CD4-positive, alpha-beta T cell treated with Interleukin-10 for 1 hour (primary cell): Measurements from ENCODE around the gene WBP11.

ENCODE experiments used
- DNase-seq: peaks from one replicate; pipeline ENCODE4 v3.0.0-alpha.2; 2020

The WBP11 gene

DNA sequence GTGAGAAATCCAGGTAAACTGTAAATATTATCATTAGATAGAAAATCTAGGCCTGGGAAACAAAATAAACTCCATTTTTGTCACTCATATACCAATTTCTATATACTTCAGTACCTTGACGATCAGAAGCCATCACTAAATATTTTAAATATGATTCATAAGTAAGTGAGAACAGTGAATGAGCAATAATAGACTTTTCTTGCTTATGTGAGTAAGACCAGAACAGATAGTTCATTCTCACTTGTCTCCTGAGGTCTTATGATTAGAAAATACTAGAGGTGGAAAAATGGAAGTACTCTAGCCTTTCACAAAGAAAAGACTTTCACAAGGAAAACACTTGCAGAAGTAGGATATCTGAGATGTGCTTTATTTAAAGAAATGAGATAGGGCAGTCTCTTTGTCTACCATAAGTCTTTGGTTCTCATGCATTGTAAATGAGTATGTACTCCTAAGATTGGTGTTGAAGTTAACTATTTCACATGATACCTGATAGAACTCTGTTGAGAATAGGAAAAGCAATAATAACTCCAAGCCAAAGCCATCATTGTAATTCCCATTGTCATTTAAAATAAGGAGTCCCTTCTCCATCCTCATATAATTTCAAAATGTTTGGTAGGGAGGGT is 20.8 kb upstream of the WBP11 start:
- DNase-seq, result no peak

DNA sequence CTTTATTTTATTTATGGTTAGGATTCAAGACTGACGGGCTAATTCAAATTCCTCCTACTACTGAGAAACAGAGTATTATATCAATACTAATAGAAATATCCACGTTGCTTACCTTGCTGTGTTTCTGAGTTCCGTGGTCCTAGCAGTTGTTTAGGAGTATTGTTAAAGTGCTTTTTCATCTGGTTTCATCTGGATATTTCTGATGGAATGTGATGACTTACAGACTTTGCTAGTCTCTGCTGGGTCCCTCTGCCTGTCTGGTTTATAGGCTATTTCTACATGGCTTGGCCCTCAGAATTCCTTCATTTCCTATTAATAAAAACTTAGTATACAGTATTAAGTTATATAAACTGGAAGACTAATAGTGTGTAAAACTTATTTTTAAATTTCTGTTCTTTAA is 10.7 kb upstream of the WBP11 start, which contains the start of gene SMCO3:
TSS of gene SMCO3 (minus strand) at position 169 of the 400 bp plus-strand sequence. CDS start 7,502 bp downstream, outside the sequence.
- DNase-seq, result no peak

DNA sequence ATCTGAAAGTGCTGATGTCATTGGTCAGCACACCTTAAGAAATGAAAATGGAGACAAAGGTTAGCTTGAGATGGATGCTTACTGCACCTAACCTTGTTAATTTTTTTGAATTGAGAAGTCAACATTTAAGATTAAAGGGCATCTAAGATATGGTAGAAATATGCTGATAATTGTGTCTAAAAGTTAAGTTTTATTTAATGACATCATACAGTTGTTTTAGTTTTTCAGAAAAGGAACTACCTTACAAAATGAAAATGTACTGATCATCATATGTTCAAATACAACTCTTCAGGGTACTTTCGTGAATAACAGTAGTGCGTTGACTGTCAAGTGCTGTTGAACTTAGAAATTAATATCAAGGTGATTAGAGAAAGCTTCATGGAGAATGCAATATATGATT is 8.2 kb upstream of the WBP11 start:
- no peak for DNase-seq

DNA sequence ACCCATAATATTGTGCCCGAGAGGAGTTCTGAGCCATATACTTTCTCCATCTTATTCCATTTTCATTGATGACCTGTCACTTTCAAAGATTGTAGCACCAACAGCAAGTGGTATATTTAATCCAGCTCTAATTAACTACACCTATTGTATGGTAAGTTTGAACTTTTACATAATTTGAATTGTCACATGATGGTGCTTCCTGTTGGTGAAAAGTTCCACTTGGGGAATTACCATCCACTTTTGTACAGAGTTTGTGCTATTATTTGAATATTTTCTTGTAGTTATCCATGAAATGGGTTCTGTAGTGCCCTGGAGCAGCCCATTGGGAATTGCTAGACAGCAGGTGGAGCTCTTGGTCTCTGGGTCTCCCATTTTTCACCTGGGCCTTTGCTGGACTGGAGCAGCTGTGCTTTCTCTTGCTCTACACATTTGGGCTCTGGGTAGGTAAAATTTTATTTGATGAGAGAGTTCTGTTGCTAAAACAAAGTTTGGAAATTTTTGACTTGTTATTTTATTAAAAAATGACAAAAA is 7.7 kb upstream of the WBP11 start:
- DNase-seq, result no peak

DNA sequence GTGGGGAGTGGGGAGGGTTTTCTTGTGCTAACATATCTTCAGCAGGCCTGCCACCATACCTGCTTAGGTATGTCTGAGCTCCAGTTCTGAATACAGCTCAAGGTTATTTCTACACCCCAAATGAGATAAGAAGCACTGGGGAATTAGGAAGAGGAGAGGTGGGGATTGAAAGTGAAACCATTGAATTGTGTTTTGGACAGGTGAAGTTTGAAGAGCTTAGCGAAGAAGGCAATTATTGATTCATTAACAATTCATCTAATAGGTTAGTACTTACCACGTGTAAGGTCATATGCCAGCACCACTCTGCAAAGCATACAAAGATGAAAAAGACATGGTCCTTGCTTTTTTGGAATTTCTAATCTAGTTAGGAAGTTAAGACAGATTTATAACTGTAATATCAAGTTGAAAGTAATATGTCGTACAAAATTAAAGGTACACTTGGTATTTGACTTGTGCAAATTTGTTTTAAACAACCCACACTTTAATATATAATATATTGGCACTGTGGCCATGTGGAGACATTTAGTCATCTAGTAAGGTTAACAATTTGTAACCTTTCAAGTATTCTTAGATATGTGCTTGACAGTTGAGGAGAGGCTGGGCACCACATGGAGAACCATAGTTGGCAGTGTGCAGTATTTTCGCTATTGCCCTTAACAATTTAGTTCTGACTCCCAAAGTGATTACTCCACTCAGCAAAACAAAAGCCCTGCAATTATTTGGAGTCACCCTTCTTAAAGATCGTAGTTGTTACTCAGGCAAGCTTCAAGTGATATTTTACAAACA is 7.1 kb upstream of the WBP11 start:
- DNase-seq, result no peak

DNA sequence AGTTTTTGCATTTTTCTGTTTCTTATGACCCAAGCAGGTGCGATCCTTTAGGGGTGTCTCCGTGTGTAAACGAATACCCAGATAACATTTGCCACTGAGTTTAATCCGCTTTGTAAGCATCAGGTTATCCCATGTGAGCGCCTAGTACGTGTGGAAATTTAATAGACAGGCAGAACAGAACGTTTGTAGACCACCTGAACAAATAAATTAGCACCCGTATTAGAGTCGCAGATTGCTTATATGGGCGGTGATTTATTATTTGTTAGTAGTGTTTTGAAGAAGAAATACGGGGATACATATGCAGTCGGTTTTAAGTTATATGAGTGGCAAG is 517 bp upstream of the WBP11 start:
- no peak for DNase-seq

DNA sequence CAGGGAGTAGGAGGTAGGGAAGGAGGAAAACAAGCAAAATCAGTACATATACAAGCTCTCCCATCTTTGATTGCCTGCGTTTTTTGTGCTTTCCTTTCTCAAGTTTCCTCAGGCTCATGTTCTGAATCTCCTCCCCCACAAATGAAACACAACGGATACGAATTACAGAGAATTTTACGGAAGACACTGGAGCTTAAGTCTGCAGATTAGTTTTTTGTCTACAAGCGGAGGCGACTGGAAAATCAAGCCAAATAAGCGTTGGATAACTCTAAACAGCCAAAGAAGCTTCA is 612 bp downstream of the WBP11 start:
- DNase-seq, result no peak

DNA sequence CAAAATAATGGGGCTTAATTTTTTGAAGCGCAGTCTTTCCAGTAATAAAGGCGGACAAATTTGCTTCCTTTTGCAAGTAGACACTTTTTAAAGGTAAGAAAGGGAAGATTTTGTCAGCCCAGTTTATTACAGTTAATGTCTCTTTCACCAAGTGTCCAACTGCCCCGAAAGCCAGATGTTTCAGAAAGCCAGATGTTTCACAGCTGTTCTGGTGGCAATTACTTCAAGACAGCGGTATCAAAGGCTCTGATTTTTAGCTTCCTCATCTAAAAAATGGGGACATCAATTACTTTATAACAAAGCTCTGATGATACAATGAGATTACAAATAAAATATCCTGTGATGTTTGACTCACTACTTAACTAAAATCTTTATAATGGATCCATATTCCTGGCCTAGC is 1.0 kb downstream of the WBP11 start:
- no peak for DNase-seq

DNA sequence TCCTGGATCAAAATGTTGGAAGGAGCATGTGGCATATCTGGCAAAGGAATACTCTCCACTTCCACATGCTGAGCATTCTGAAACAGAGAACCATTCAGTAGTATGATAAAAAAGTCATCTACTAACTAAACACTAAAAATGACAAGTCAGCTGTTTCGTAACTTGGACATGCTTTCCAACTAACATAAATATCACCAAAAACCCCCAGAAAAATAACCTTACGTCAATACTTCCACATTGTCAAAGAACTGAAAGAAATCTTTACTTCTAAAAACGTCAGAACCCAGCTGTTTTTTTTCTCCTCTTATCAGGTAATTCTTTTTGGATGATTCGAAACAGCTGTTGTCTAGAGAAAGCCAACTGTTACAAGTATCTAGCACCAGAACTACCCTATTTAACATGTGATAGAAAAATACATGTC is 8.2 kb downstream of the WBP11 start:
- no peak for DNase-seq

DNA sequence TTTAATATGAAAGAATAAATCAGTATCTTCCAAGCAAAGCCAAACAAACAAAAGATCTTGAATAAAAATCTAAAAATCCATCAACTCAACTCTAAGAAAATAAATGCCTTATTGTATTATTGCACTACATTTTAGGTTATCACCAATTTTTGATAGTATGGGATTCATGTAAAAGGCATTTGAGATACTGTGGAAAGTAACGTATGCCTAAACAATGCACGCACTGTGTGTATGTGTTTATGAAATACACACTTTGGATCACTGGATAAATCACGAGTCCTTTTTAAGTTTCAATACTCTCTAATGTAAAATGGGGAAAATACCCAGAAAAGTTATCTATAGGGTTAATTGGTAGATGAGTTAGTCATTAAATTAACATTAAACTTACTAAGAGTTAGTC is 17.7 kb downstream of the WBP11 start:
- no peak for DNase-seq

DNA sequence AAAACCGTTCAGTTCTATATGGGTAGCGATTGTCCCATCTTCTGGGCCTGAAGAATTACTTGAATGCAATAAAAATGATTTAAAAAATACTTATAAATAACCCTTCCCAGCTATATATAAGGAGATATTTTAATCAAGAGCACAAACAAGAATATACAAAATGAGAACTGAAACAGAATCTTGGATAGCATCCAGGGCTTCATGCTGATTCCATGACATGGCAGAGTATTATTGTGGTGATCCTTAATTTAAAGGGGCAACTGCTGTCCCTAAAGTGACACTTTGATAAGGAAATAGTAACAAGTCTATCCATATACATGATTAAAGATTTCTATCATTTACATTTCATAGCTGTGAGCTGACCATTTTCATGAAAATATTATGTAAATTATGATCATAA is 18.8 kb downstream of the WBP11 start:
- DNase-seq, result no peak

DNA sequence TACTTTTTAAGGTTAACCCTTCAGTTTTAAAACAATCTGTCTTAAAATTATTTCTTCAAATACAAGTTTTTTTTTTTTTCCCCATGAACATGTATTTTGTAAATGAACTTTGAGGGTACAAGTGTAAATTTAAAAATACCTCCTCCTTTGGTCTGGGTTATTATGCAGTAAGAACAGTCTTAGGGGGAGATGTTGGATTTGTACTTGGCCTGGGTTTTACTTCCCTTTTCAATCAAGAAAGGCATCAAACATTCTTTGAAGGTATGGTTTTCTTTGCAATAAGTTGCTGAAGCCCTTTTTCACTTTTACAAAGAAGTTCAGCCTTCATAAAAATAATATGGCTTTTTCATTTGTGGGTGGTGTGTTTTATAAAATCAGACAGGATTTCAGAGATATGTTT is 20.5 kb downstream of the WBP11 start:
- no peak for DNase-seq

DNA sequence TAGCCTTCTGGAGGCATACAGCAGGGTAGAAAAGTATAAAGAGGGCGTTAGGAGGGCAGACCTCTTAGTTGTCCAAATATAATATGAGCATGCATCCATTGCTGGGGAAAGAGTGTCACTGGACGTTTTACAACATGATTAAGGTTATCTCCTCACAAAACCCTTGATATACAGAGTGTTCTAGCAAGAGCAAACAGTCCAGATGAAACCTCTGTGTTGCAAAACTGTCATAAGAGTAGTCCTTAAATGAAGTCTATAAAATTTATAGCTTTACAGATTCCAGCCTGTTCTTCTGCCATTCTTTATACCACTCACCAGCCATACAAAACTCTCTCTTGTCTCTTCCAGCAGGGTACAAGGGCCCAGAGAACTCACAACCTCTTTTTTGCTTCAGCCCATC is 21.7 kb downstream of the WBP11 start:
- no peak for DNase-seq

DNA sequence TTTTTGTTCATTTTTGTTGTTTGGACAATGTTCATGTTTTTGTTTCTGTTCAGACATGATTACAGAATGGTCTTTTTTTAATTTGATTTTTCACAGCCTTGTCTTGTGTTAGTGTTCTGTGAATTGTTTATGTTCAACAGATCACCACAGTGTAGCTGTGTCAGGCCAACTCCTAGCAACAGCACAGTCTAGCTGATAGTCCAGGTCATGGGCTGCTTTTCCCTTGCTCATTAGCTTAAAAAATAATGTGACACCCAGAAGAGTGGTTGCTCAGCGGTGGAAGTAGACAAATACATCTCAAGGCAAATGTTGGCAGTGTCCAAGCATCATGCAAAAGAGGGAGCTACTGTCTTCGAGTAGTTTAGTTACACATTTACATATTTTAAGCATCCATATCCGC is 22.4 kb downstream of the WBP11 start:
- no peak for DNase-seq

DNA sequence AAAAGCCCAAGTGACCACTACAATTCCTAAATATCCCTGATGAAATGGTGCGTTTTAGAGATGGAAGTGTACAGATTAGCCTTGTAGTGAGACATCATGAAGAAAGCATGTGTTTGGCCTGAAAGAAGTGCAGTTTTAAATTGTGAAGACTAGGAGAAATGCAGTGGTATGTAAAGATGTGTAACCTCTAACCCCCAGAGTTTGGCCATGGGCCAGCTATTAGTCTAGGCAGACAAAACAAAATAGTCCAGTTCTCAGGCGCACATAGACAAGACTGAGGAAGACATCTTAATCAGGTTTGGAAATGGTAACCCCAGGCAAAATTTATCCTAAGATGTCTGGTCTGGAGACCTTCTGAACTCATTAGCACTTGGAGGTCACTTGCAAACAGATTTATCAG is 23.4 kb downstream of the WBP11 start:
- no peak for DNase-seq

DNA sequence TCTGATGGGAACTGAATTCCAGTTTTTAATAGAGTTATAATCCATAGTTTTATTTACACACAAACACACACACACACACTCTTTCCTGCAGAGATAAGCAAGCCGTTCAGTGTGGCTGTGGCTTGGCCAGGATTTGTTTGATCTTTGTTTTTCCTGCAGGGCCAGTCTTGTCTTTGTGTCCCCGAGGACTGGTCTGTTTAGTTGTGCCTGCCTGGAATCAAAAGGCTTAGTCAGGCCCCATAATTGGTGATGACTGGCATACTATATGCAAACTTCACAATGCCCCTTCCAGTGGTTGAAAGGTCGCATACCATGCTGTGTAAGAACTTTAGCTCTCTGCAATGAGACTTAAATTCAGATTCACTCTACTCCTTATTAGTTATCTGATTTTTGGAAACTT is 26.0 kb downstream of the WBP11 start:
- no peak for DNase-seq

DNA sequence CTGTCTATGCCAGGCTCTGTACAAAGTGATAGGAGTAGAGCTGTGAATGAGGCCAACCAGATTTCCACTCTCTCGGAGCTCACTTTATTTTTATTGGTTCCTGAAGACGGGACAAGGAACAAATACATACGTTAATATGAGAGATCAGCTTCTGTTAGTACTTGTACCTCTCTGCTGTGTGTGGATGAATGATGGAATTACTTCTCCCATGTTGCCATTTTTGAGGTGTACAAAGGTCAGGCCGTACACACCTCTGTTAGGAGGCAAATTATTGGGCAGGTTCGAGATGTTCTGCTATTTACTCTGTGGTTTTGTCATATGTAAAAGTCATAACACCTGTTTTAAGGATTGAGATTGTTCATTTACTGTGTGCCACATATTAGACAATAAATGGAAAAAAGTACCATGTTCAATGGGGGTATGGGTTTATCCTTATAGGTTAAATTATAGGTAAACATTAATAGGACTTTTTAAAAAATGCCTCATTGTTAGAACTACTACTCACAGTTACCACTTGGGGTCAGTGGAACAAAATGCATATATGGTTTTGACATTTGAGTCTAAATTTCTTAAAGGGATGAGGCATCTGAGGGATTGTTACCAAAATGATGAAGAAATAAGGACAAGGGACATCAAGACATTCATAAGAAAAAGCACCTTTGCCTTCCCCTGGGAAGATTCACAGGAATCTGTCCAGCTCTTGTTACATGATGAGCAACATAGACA is 26.9 kb downstream of the WBP11 start:
- DNase-seq, result no peak

DNA sequence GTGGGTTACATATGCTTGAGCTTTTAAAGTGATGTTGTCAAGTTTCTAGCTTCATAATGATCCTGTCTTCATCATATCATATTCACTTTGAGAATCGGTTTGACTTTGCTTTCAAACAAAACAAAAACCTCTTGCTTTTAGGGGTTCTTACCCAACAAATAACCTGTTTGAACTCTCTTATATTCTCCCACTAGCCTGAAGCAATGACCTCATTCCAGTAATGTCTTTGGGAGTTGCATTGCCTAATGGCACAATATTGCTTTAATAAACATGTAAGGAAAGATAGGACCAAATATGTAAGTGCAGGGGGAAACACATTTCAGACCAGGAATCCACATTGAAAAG is 27.7 kb downstream of the WBP11 start:
- DNase-seq, result no peak

DNA sequence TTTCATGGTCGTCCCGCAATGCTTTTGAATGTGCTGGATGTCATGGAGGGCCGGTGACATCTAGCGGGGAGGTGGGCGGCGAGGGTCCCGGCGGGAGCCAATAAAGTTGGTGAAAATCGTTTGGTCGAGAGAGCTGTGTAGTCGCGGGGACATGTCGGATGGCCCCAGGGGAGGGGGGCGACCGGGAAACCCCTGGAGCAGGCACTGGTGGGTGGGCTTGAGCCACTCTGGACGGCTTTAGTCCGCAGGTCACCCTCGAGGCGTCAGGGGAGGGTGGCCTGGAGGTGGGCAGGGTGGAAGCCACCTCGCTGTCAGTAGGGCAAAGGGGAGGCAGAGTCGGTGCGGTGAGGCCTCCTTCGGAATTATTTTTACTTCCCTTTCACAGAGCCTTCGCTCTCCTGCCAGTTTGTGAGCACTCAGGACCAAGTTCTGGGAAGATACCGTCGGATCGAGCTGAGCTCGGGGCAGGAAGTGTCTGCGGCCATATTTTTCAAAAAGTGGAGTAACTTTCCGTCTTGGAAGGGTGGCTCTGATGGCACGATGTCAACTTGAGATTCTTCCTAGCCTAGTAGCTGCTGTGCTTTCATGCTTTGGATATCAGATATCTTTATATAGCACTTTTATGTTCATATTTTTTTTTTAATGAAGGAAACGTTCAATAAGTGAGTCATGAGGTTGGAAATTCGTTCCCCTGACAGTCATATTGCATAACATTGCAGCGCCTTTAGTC is 28.2 kb downstream of the WBP11 start:
- DNase-seq, result peak; percentile 27

DNA sequence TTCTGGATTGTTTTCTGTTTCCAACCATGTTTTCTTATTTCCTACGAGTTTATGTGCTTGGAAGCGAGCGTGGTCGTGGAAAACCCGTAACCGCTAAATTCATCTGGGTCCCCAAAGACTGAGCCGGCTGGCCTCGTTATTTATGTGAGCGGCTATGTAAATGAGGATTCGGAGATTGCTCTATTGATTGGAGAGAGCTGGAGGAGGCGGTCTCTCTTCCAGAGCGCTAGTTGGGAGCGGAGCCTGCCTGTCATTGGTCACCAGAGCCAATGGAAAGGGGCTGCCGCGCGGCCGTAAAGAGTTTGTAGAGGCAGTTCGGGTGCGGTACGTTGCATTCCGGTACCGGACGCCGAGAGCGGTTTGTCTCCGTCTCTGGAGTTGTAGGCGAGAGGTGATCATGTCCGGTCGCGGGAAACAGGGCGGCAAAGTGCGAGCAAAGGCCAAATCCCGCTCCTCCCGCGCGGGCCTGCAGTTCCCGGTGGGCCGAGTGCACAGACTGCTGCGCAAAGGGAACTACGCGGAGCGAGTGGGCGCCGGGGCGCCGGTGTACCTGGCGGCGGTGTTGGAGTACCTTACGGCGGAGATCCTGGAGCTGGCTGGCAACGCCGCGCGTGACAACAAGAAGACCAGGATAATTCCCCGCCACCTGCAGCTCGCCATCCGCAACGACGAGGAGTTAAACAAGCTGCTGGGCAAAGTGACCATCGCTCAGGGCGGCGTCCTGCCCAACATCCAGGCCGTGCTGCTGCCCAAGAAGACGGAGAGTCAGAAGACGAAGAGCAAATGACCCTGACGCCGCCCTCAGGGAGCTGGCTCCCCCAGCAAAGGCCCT is 29.0 kb downstream of the WBP11 start:
- DNase-seq, result peak; percentile 95

DNA sequence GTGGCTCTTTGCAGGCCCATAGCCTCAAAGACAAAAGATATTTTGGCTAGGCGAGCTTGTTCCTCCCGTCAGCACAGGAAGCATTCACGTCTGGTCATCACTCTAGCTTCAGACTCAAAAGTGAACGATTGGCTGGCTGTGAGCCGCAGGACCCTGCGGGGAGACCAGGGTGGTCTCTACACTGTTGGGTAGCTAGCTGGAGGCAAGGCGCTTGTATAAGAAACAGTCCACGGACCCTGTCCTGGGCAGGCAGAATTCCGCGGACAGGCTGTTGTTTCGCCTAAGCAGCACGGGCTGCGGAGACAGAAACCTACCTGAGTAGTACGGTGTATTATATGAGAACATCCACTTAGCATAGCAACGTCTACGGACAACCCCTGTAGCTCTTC is 29.6 kb downstream of the WBP11 start:
- DNase-seq, result no peak

DNA sequence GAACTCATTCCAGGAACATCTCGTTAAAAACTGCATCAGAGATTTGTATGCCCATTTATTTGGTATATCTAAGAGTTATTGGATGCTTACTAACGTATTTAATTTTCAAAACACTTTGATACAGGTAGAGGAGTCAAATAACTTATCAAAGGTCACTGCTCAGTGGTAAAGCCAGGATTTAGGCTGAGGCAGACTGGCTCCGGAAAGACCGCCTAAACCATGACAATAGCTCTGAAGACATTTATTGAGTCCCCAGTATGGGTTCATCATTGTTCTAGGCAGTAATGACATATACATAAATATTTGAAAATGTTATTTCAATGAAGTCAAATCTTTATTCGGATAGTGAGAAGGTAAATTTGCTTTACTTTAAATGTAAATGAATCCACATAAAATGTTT is 30.3 kb downstream of the WBP11 start:
- DNase-seq, result no peak

DNA sequence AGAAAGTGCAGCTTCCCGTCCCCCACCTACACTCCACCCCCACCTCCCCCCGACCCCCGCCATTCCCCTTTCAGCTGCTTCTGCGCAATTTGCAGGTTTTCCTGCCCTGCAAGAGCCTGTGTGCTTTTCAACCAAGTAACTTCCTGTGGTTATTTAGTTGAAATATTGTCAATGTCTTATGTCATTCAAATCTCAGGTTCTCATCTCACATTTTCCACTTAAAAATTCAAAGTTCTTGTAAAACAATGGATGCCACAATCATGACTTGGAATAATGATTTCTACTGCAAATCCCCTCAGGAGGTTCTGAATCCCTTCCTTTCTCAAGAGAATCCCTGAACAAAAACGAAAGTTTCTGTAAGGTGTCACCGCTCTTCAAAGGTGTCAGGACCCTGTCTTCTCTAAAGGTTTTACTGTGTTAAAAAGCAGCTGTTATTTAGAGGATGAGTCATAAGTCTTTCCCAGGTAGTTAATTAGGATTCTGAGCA is 31.6 kb downstream of the WBP11 start:
- DNase-seq, result peak; percentile 73
